Measurements from ENCODE around the gene ADD1.
"Not testable (repeated sequence)": the region's sequence is repeated elsewhere in the genome, so short reads cannot be mapped to it uniquely, and the experiment has no call there.

ADD1 gene

DNA sequence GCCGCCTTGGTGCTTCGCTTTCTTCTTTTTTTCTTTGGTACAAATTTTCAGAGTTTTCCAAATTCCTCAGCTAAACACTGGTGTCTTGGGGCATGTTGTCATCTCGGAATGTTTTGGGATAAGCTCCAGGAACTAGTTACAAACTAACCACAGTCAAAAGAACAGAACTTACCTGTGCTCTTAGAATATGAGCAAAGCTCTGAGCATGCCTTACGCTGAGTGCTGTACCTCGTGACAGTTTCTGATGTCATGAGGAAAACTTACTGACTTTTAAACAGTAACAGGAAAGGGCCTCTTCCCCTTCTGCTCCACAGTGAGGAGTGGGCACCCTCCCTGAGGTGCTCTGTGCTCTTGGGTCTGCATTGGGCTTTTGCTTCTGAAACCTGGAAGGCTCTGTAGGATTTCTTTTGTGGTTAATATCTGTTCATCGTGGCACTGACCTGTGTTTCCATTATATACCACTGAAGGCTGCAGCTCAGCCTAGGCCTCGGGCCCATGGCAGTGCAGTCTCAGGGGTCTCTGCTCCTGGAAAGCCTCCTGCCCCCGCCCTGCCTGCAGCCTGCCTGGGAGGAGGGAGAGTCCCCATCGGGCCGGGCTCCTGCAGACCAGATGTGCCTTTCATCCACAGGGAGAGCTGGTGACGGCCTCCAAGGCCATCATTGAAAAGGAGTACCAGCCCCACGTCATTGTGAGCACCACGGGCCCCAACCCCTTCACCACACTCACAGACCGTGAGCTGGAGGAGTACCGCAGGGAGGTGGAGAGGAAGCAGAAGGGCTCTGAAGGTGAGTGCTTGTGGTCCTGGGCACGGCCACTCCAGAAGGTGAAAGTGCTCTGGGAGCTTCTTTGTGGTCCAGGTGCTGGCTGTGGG is 70.8 kb downstream of the ADD1 start:
- Histone ChIP-seq H3K27me3 (replicated peaks; ENCODE audit: control insufficient read depth, insufficient read depth, low read length) (no peaks in the 10 kb centered on the region), H3K4me3 (replicated peaks; ENCODE audit: low read depth, low read length) (no peak overlapping the region), H3K36me3 (ENCODE audit: control insufficient read depth, insufficient read depth, low read length) (peaks cover 16% of the 10 kb centered on the region)
- DNase-seq (ENCODE audit: extremely low read depth, insufficient read length) = no peak
- TF ChIP-seq, protein P1, sequence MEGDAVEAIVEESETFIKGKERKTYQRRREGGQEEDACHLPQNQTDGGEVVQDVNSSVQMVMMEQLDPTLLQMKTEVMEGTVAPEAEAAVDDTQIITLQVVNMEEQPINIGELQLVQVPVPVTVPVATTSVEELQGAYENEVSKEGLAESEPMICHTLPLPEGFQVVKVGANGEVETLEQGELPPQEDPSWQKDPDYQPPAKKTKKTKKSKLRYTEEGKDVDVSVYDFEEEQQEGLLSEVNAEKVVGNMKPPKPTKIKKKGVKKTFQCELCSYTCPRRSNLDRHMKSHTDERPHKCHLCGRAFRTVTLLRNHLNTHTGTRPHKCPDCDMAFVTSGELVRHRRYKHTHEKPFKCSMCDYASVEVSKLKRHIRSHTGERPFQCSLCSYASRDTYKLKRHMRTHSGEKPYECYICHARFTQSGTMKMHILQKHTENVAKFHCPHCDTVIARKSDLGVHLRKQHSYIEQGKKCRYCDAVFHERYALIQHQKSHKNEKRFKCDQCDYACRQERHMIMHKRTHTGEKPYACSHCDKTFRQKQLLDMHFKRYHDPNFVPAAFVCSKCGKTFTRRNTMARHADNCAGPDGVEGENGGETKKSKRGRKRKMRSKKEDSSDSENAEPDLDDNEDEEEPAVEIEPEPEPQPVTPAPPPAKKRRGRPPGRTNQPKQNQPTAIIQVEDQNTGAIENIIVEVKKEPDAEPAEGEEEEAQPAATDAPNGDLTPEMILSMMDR (IDR thresholded peaks at IDR 0.05; ENCODE audit: insufficient read depth, low read length, poor library complexity, severe bottlenecking) = no peak

DNA sequence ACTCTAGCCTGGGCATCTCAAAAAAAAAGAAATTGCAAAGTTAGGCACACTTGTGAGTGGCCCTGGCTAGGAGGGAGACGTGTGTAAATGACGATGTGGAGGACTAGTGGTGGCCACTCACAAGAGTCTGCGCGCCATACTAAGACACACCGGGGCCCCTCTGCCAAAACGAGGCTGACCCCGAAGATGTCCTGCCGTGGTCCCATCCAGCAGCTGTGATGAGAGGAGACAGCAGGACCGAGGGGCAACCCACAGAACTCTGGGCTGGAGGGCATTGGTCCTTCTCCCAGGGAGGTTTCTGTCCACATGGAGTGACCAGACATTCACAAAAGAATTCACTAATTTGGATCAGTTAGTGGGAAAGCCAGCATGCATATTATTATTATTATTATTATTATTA is 72.1 kb downstream of the ADD1 start:
- no peak for DNase-seq (ENCODE audit: extremely low read depth, insufficient read length)
- no peaks in the 10 kb centered on the region for H3K27me3 ChIP-seq (replicated peaks; ENCODE audit: control insufficient read depth, insufficient read depth, low read length)
- peaks cover 14% of the 10 kb centered on the region for H3K36me3 ChIP-seq (ENCODE audit: control insufficient read depth, insufficient read depth, low read length)
- TF ChIP-seq, protein P1 (IDR thresholded peaks at IDR 0.05; ENCODE audit: insufficient read depth, low read length, poor library complexity, severe bottlenecking) = no peak
- H3K4me3 ChIP-seq (replicated peaks; ENCODE audit: low read depth, low read length) = no peak overlapping the region

DNA sequence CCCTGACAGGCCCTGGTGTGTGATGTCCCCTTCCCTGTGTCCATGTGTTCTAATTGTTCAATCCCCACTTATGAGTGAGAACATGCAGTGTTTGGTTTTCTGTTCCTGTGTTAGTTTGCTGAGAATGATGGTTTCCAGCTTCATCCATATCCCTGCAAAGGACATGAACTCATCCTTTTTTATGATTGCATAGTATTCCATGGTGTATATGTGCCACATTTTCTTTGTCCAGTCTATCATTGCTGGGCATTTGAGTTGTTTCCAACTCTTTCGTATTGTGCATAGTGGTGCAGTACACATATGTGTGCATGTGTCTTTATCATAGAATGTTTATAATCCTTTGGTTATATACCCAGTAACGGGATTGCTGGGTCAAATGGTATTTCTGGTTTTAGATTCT is 73.1 kb downstream of the ADD1 start:
- H3K4me3 ChIP-seq (replicated peaks; ENCODE audit: low read depth, low read length); DNase-seq (ENCODE audit: extremely low read depth, insufficient read length); H3K27me3 ChIP-seq (replicated peaks; ENCODE audit: control insufficient read depth, insufficient read depth, low read length): not testable (repeated sequence)
- peaks cover 11% of the 10 kb centered on the region for H3K36me3 ChIP-seq (ENCODE audit: control insufficient read depth, insufficient read depth, low read length)

DNA sequence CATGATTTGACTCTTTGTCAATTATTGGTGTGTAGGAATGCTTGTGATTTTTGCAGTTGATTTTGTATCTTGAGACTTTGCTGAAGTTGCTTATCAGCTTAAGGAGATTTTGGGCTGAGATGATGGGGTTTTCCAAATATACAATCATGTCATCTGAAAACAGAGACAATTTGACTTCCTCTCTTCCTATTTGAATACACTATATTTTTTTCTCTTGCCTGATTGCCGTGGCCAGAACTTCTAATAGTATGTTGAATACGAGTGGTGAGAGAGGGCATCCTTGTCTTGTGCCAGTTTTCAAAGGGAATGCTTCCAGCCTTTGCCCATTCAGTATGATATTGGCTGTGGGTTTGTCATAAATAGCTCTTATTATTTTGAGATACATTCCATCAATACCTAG is 74.7 kb downstream of the ADD1 start:
- not testable (repeated sequence) for H3K27me3 ChIP-seq (replicated peaks; ENCODE audit: control insufficient read depth, insufficient read depth, low read length); H3K36me3 ChIP-seq (ENCODE audit: control insufficient read depth, insufficient read depth, low read length); H3K4me3 ChIP-seq (replicated peaks; ENCODE audit: low read depth, low read length); DNase-seq (ENCODE audit: extremely low read depth, insufficient read length)

DNA sequence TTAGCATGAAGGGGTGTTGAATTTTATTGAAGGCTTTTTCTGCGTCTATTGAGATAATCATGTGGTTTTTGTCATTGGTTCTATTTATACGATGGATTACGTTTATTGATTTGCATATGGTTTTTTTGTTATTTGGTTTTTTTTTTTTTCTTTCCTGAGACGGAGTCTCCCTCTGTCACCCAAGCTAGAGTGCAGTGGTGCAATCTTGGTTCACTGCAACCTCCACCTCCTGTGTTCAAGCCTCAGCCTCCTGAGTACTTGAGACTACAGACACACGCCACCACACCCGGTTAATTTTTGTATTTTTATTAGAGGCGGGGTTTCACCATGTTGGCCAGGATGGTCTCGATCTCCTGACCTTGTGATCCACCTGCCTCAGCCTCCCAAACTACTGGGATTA is 75.1 kb downstream of the ADD1 start:
- not testable (repeated sequence) for H3K27me3 ChIP-seq (replicated peaks; ENCODE audit: control insufficient read depth, insufficient read depth, low read length); H3K36me3 ChIP-seq (ENCODE audit: control insufficient read depth, insufficient read depth, low read length); DNase-seq (ENCODE audit: extremely low read depth, insufficient read length); H3K4me3 ChIP-seq (replicated peaks; ENCODE audit: low read depth, low read length)

DNA sequence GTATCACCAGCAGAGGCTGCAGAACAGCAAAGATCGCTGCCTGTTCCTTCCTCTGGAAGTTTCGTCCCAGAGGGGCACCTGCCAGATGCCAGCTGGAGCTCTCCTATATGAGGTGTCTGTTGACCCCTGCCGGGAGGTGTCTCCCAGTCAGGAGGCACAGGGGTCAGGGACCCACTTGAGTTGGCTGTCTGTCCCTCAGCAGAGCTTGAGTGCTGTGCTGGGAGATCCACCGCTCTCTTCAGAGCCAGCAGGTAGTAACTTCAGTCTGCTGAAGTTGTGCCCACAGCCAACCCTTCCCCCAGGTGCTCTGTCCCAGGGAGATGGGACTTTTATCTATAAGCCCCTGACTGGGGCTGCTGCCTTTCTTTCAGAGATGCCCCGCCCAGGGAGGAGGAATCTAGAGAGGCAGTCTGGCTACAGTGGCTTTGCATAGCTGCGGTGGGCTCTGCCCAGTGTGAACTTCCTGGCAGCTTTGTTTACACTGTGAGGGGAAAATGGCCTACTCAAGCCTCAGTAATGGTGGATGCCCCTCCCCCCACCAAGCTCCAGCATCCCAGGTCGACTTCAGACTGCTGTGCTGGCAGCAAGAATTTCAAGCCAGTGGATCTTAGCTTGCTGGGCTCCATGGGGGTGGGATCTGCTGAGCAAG is 78.9 kb downstream of the ADD1 start:
- not testable (repeated sequence) for H3K4me3 ChIP-seq (replicated peaks; ENCODE audit: low read depth, low read length); DNase-seq (ENCODE audit: extremely low read depth, insufficient read length); H3K27me3 ChIP-seq (replicated peaks; ENCODE audit: control insufficient read depth, insufficient read depth, low read length)
- H3K36me3 ChIP-seq (ENCODE audit: control insufficient read depth, insufficient read depth, low read length) = peaks cover 26% of the 10 kb centered on the region

DNA sequence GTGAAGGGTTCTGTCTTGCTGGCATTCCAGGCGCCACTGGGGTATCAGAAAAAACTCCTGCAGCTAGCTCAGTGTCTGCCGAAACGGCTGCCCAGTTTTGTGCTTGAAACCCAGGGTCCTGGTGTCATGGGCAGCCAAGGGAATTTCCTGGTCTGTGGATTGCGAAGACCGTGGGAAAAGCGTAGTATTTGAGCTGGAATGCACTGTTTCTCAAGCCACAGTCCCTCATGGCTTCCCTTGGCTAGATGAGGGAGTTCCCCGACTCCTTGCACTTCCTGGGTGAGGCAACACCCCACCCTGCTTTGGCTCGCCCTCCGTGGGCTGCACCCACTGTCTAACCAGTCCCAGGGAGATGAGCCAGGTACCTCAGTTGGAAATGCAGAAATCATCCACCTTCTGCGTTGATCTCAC is 79.5 kb downstream of the ADD1 start:
- TF ChIP-seq, protein P1 (IDR thresholded peaks at IDR 0.05; ENCODE audit: insufficient read depth, low read length, poor library complexity, severe bottlenecking) = no peak
- Histone ChIP-seq H3K4me3 (replicated peaks; ENCODE audit: low read depth, low read length) (no peak overlapping the region), H3K36me3 (ENCODE audit: control insufficient read depth, insufficient read depth, low read length) (peaks cover 27% of the 10 kb centered on the region), H3K27me3 (replicated peaks; ENCODE audit: control insufficient read depth, insufficient read depth, low read length) (no peaks in the 10 kb centered on the region)
- no peak for DNase-seq (ENCODE audit: extremely low read depth, insufficient read length)
